Naive thymus-derived CD4-positive, alpha-beta T cell (primary cell): ENCODE data around the gene GSTM4. TPM values are rescaled to one million over a fixed set of nuclear protein-coding genes. Genes with fewer than 3 reads are reported as not detected.

Experiments used
- ATAC-seq: fragments of 150-1000 bp; cut with Tn5 transposase; 2 replicates; pipeline ENCODE4 v1.10.0; 2021; ENCODE audit warnings: mild to moderate bottlenecking, moderate library complexity
- CTCF ChIA-PET: fragments of 350-600 bp; sonication (Branson Sonifier 250); formaldehyde crosslinking; loops from one replicate; lab custom pipeline; 2021; ENCODE audit warnings: antibody characterized with exemption; lab: Charles Lee
- POLR2A ChIA-PET: fragments of 350-600 bp; sonication (Branson Sonifier 250); formaldehyde crosslinking; loops from one replicate; lab custom pipeline; 2021; ENCODE audit warnings: antibody characterized with exemption, inconsistent platforms; lab: Charles Lee
- DNase-seq, 9 donors: peaks; one replicate each; pipeline versions ENCODE4 v3.0.0 to v3.0.0-alpha.2; 2020 to 2022; ENCODE audit warnings: mixed read lengths in 1 of 9
- H3K27ac ChIP-seq: one replicate; pipeline ENCODE4 v1.7.0; 2013; ENCODE audit warnings: mild to moderate bottlenecking, low read depth, low read length, moderate library complexity
- H3K27me3 ChIP-seq, 2 donors: one replicate each; pipeline ENCODE4 v1.7.0; 2013; ENCODE audit warnings: low read length in 2 of 2, mild to moderate bottlenecking in 2 of 2, moderate library complexity in 2 of 2; ENCODE audit not compliant: control insufficient read depth in 2 of 2, insufficient read depth in 2 of 2
- H3K36me3 ChIP-seq, 3 experiments: 1 replicate in 2 of 3; 2 replicates in 1 of 3; pipeline ENCODE4 v1.7.0; 2013; ENCODE audit warnings: low read length in 3 of 3, mild to moderate bottlenecking in 3 of 3, moderate library complexity in 1 of 3; ENCODE audit not compliant: insufficient read depth in 3 of 3, control insufficient read depth in 2 of 3
- H3K4me1 ChIP-seq, 2 donors: one replicate each; pipeline ENCODE4 v1.7.0; 2013; ENCODE audit warnings: low read length in 2 of 2, mild to moderate bottlenecking in 2 of 2, moderate library complexity in 1 of 2; ENCODE audit not compliant: control insufficient read depth in 2 of 2, insufficient read depth in 2 of 2
- H3K4me3 ChIP-seq: 2 replicates; pipeline ENCODE4 v1.7.0; 2013; ENCODE audit warnings: mild to moderate bottlenecking, low read length
- H3K9me3 ChIP-seq, 3 experiments: 1 replicate in 2 of 3; 2 replicates in 1 of 3; pipeline ENCODE4 v1.7.0; 2013; ENCODE audit warnings: low read length in 3 of 3; ENCODE audit not compliant: control insufficient read depth in 2 of 3
- H3K27ac Mint-ChIP-seq, 9 donors: one replicate each; pipeline ENCODE4 v1.8.0; 2020 to 2022; ENCODE audit warnings: mixed read lengths in 9 of 9, mild to moderate bottlenecking in 8 of 9, moderate library complexity in 5 of 9, inconsistent platforms in 2 of 9
- H3K27me3 Mint-ChIP-seq, 5 donors: one replicate each; pipeline ENCODE4 v1.8.0; 2021 to 2022; ENCODE audit warnings: mixed read lengths in 5 of 5, mild to moderate bottlenecking in 1 of 5
- H3K36me3 Mint-ChIP-seq, 5 donors: one replicate each; pipeline ENCODE4 v1.8.0; 2020 to 2022; ENCODE audit warnings: mixed read lengths in 5 of 5, mild to moderate bottlenecking in 3 of 5, inconsistent platforms in 1 of 5
- H3K4me1 Mint-ChIP-seq, 7 donors: one replicate each; pipeline ENCODE4 v1.8.0; 2020 to 2022; ENCODE audit warnings: mixed read lengths in 7 of 7, mild to moderate bottlenecking in 3 of 7, inconsistent platforms in 1 of 7
- H3K4me3 Mint-ChIP-seq, 10 donors: one replicate each; pipeline ENCODE4 v1.8.0; 2020 to 2022; ENCODE audit warnings: mild to moderate bottlenecking in 10 of 10, mixed read lengths in 10 of 10, moderate library complexity in 6 of 10, inconsistent platforms in 2 of 10
- H3K9me3 Mint-ChIP-seq, 11 donors: one replicate each; pipeline ENCODE4 v1.8.0; 2020 to 2022; ENCODE audit warnings: mixed read lengths in 11 of 11, mild to moderate bottlenecking in 4 of 11, inconsistent platforms in 1 of 11, moderate library complexity in 1 of 11
- intact Hi-C, 2 donors: fragments of 100-400 bp; cut with micrococcal nuclease; formaldehyde crosslinking; loops; one replicate each; pipeline ENCODE4 v1.15.1; 2023
- polyA plus RNA-seq, 2 donors: library from polyadenylated mRNA; unstranded; fragments of 300-500 nt; fragmentation: Illumina TruSeq; gene quantifications; one replicate each; pipeline ENCODE4 v1.2.3, GENCODE V29; 2021
- total RNA-seq, 6 experiments: library from RNA in 5 of 6; stranded (reverse) in 5 of 6; gene quantifications; 1 replicate in 5 of 6; 2 replicates in 1 of 6; pipeline ENCODE4 v1.2.3 and lab custom pipeline; 2021 to 2026

Gene GSTM4
- total and polyA plus RNA-seq, 7 experiments from 2014 or later, result 3.1 to 28.4 (median 15.4) TPM

DNA sequence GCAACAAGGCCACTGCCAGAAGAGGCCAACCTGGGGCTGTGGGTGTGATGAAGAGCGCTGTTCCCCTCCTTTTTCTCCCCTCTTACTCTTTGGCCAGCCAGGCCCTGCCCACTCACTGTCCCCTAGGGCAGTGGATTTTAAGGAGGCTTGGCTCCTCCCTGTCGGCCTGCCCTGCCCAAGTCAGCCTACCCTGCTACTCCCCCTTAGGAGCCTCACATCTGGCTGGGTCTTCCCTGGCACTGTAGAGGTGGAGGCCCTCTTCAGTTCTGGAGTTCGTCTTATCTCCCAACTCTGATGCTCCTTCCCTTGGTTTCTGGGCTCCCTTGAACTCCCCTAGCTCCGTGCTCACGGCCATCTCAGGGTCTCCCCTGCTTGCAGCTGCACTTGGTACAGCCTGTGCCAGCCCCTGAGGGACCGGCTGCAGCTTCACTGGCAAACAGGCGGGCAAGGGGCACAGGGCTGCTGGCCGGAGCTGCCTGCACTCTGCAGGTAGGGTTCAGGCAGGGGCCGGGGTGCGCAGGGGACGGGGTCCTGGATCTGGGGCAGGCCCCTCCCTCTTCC is 32.2 kb upstream of the GSTM4 start:
- ChIA-PET POLR2A (interaction anchor here (0.7 to 2.2 kb wide), 4 partner anchors 10 to 1252 kb away, joined by 4 to 16 read pairs (median 4); partner anchors contain the start of genes GNAI3 and GPR61), CTCF (interaction anchor here (1.1 to 3.2 kb wide), 3 partner anchors 11 to 77 kb away, joined by 4 to 23 read pairs (median 4); no protein-coding TSS in a partner anchor)
- Mint-ChIP-seq H3K4me1 (peaks cover 39 to 60% (median 50%) of the 10 kb centered on the region in 7 donors), H3K36me3 (peaks cover 0 to 11% (median 0%) of the 10 kb centered on the region in 5 donors), H3K9me3 (no peaks in the 10 kb centered on the region), H3K4me3 (peak overlapping the region; percentile 70 to 98 (median 91)), H3K27ac (peak overlapping the region; percentile 84 to 98 (median 93)), H3K27me3 (no peaks in the 10 kb centered on the region)
- intact Hi-C loops, result loop anchor here in 1 of 2 donors (5.0 kb wide), 1 partner anchor 289 kb away; the partner anchor contains the start of gene CSF1
- Histone ChIP-seq H3K27me3 (no peaks in the 10 kb centered on the region), H3K4me1 (peaks cover 14 to 43% of the 10 kb centered on the region in 2 donors), H3K36me3 (peaks cover 0 to 37% (median 8%) of the 10 kb centered on the region in 3 experiments), H3K4me3 (peak overlapping the region; percentile 18), H3K9me3 (no peaks in the 10 kb centered on the region), H3K27ac (peak overlapping the region; percentile 90)
- DNase-seq (no peak), ATAC-seq (no peak)

DNA sequence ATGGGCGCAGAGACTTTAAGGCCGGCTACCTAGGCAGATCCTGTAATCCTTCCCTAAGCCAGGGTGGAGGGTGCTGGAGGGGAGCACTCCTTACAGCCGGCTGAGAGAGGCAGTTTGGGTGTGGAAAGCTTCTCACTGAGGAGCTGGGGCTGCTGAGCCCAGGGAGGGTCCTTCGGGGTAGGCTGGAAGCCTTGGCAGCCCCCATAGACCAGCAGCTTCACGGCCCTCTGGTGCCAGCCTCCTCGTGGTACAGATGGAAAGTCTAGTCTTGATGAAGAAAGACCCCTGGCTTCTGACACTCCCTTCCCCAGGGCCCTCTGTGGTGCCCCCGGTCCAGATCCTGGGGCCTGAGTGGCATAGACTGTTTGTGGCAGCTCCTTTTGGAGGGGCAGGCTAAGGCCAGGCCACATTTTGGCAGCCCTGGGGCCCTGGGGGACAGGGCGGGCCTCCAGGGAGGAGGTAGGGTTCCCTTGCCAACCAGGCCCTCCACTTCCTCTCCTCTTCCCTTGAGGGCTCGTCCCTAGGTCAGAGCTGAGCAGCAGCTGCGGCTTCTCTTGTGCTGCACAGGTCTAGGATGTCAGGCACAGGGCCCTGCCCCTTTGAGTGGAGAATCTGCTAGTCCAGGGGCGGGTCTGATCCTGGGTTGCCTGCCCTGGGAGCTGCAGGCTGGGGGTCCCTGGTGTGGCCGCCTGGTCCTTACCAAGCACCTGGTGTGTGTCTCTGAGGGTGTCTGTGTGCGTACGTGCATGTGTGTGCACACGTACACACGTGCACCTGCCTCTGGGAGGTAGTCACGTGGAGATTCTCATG is 31.5 kb upstream of the GSTM4 start:
- intact Hi-C loops, result loop anchor here in 1 of 2 donors (5.0 kb wide), 1 partner anchor 288 kb away; the partner anchor contains the start of gene CSF1
- H3K4me3 ChIP-seq, result peak overlapping the region; percentile 18
- peak overlapping the region; percentile 90 for H3K27ac ChIP-seq
- Mint-ChIP-seq H3K27me3 (no peaks in the 10 kb centered on the region), H3K36me3 (peaks cover 0 to 13% (median 0%) of the 10 kb centered on the region in 5 donors), H3K4me1 (peaks cover 36 to 53% (median 42%) of the 10 kb centered on the region in 7 donors), H3K27ac (peak overlapping the region; percentile 82 to 98 (median 92)), H3K9me3 (no peaks in the 10 kb centered on the region), H3K4me3 (peak overlapping the region; percentile 16 to 98 (median 88))
- H3K4me1 ChIP-seq, result peaks cover 14 to 37% of the 10 kb centered on the region in 2 donors
- CTCF ChIA-PET, result interaction anchor here (0.5 to 3.2 kb wide), 4 partner anchors 9 to 78 kb away, joined by 3 to 23 read pairs (median 4); no protein-coding TSS in a partner anchor
- ATAC-seq (no peak), DNase-seq (peak in 1 of 9 donors; percentile 27)
- H3K9me3 ChIP-seq, result no peaks in the 10 kb centered on the region
- POLR2A ChIA-PET, result interaction anchor here (0.7 to 2.2 kb wide), 5 partner anchors 9 to 1252 kb away, joined by 3 to 16 read pairs (median 4); partner anchors contain the start of genes GNAI3 and GPR61
- H3K36me3 ChIP-seq, result peaks cover 6 to 45% (median 14%) of the 10 kb centered on the region in 3 experiments
- no peaks in the 10 kb centered on the region for H3K27me3 ChIP-seq

DNA sequence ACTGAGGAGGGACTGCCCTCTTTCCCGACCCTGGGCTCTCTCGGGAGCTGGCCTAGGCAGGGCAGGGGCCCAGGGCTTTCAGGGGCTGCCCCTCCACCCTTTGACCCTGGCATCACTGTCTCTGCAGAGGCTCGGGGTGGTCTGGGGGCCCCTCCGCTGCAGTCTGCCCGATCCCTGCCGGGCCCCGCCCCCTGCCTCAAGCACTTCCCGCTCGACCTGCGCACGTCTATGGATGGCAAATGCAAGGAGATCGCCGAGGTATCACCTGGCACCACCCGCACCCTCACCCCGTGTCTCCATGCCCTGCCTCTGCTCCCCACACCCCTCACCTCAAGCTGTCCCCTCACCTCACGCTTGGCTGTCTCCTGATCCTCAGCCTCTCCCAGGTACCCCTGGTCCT is 30.7 kb upstream of the GSTM4 start:
- Mint-ChIP-seq H3K27ac (peak overlapping the region in 7 of 9 donors; percentile 33 to 93 (median 66)), H3K27me3 (no peaks in the 10 kb centered on the region), H3K4me3 (peak overlapping the region in 2 of 10 donors; percentile 45 to 90), H3K4me1 (peaks cover 32 to 50% (median 39%) of the 10 kb centered on the region in 7 donors), H3K36me3 (peaks cover 0 to 19% (median 0%) of the 10 kb centered on the region in 5 donors), H3K9me3 (no peaks in the 10 kb centered on the region)
- Histone ChIP-seq H3K4me3 (no peak overlapping the region), H3K9me3 (no peaks in the 10 kb centered on the region), H3K27me3 (no peaks in the 10 kb centered on the region), H3K4me1 (peaks cover 14 to 36% of the 10 kb centered on the region in 2 donors), H3K36me3 (peaks cover 7 to 52% (median 14%) of the 10 kb centered on the region in 3 experiments), H3K27ac (no peak overlapping the region)
- DNase-seq (no peak), ATAC-seq (no peak)
- ChIA-PET POLR2A (interaction anchor here (1.4 to 1.8 kb wide), 2 partner anchors 12 to 77 kb away, joined by 3 to 8 read pairs; partner anchors contain the start of gene GNAI3), CTCF (interaction anchor here (0.5 to 3.2 kb wide), 4 partner anchors 8 to 14 kb away, joined by 3 to 23 read pairs (median 6); no protein-coding TSS in a partner anchor)
- intact Hi-C loops, result no loop called here

DNA sequence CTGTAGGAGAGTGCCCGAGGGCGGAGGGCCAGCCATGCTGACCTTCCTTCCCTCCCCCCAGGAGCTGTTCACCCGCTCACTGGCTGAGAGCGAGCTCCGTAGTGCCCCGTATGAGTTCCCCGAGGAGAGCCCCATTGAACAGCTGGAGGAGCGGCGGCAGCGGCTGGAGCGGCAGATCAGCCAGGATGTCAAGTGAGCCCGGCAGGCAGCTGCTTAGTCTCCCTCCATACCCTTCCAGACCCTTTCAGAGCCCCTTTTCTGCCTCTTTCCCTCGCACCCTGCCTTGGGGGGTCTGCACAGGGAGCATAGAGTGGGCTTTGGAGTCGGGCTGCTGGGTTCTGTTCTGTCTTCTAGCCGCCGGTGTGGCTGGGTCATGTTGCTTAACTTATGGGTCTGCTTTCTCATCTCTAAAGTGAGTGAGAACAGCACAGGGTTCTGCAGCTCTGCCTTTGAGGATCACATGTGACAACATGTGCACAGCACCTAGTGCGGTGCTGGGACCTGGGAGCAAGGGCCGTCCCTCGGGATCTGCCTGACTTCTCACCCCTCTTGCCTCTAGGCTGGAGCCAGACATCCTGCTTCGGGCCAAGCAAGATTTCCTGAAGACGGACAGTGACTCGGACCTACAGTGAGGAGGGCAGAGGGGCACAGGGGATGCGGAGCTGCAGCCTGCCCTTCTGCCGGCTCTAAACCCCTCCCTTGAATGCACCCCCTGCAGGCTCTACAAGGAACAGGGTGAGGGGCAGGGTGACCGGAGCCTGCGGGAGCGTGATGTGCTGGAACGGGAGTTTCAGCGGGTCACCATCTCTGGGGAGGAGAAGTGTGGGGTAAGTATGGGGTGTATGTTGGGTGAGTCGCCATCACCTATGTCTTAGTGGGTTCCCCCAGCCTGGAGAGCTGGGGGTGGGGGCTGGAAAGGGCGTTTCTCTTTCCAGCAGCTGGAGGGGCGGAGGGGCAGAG is 30.0 kb upstream of the GSTM4 start:
- Histone ChIP-seq H3K9me3 (no peaks in the 10 kb centered on the region), H3K27ac (no peak overlapping the region), H3K27me3 (no peaks in the 10 kb centered on the region), H3K4me3 (no peak overlapping the region), H3K4me1 (peaks cover 14 to 36% of the 10 kb centered on the region in 2 donors), H3K36me3 (peaks cover 11 to 56% (median 16%) of the 10 kb centered on the region in 3 experiments)
- peak overlapping the region in 2 of 10 donors; percentile 18 to 45 for H3K4me3 Mint-ChIP-seq
- POLR2A ChIA-PET, result interaction anchor here (0.8 to 1.8 kb wide), 3 partner anchors 11 to 81 kb away, joined by 3 to 8 read pairs (median 3); partner anchors contain the start of gene GNAI3
- CTCF ChIA-PET, result interaction anchor here (1.3 to 1.7 kb wide), 2 partner anchors 14 to 135 kb away, joined by 3 to 7 read pairs; no protein-coding TSS in a partner anchor
- DNase-seq (no peak), ATAC-seq (no peak)
- H3K9me3 Mint-ChIP-seq, result no peaks in the 10 kb centered on the region
- H3K4me1 Mint-ChIP-seq, result peaks cover 31 to 49% (median 39%) of the 10 kb centered on the region in 7 donors
- intact Hi-C loops, result no loop called here
- H3K27me3 Mint-ChIP-seq, result no peaks in the 10 kb centered on the region
- H3K36me3 Mint-ChIP-seq, result peaks cover 0 to 19% (median 0%) of the 10 kb centered on the region in 5 donors
- peak overlapping the region in 8 of 9 donors; percentile 46 to 93 (median 66) for H3K27ac Mint-ChIP-seq

DNA sequence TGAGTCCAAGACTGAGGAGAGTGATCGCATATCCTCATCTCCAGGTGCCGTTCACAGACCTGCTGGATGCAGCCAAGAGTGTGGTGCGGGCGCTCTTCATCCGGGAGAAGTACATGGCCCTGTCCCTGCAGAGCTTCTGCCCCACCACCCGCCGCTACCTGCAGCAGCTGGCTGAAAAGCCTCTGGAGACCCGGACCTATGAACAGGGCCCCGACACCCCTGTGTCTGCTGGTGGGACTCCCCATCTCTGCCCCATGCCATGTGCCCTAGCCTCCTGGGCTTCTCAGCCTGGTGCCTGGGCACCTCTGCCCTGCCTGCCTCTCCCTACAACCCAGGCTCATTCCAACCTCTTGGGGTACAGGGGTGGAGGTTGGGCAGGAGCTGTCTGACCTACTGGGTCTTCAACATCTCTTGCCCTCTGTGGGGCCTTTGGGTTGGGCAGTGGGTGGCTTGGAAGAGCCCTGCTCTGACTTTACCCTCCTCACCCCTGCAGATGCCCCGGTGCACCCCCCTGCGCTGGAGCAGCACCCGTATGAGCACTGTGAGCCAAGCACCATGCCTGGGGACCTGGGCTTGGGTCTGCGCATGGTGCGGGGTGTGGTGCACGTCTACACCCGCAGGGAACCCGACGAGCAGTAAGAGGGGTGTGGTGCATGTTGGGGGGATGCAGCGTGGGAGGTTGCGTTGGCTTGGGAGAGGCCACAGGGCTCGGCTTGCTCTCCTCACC is 29.1 kb upstream of the GSTM4 start:
- Histone ChIP-seq H3K4me3 (no peak overlapping the region), H3K36me3 (peaks cover 11 to 65% (median 20%) of the 10 kb centered on the region in 3 experiments), H3K4me1 (peaks cover 9 to 31% of the 10 kb centered on the region in 2 donors), H3K27me3 (no peaks in the 10 kb centered on the region), H3K9me3 (no peaks in the 10 kb centered on the region), H3K27ac (no peak overlapping the region)
- DNase-seq (no peak), ATAC-seq (no peak)
- no peak overlapping the region for H3K4me3 Mint-ChIP-seq
- H3K27ac Mint-ChIP-seq, result peak overlapping the region in 3 of 9 donors; percentile 38 to 50 (median 46)
- ChIA-PET POLR2A (interaction anchor here (0.8 to 1.8 kb wide), 2 partner anchors 78 to 82 kb away, joined by 3 to 8 read pairs; partner anchors contain the start of gene GNAI3), CTCF (interaction anchor here (1.0 to 1.7 kb wide), 4 partner anchors 13 to 136 kb away, joined by 3 to 7 read pairs (median 4); no protein-coding TSS in a partner anchor)
- no peaks in the 10 kb centered on the region for H3K9me3 Mint-ChIP-seq
- intact Hi-C loops, result no loop called here
- H3K27me3 Mint-ChIP-seq, result no peaks in the 10 kb centered on the region
- H3K36me3 Mint-ChIP-seq, result peaks cover 0 to 21% (median 3%) of the 10 kb centered on the region in 5 donors
- peaks cover 29 to 42% (median 33%) of the 10 kb centered on the region in 7 donors for H3K4me1 Mint-ChIP-seq
